Aorta (tissue), 5 donors: ENCODE measurements around the gene WFDC5. TPM values are rescaled to one million over a fixed set of nuclear protein-coding genes. Genes with fewer than 3 reads are reported as not detected.
"Not testable (repeated sequence)": the region's sequence is repeated elsewhere in the genome, so short reads cannot be mapped to it uniquely, and the experiment has no call there.

Experiments
- ATAC-seq: fragments of 200-7000 bp; cut with Tn5 transposase; one replicate; pipeline ENCODE4 v1.9.1; 2022; ENCODE audit warnings: moderate library complexity; ENCODE audit not compliant: low FRiP score
- DNase-seq, 2 donors: peaks; one replicate each; pipeline ENCODE4 v3.0.0-alpha.2; 2020
- H3K27ac ChIP-seq, 2 donors: one replicate each; pipeline ENCODE4 v1.5.1; 2013; ENCODE audit warnings: low read length in 2 of 2, mild to moderate bottlenecking in 2 of 2, moderate library complexity in 2 of 2, control low read depth in 1 of 2, inconsistent platforms in 1 of 2, low read depth in 1 of 2
- H3K27me3 ChIP-seq, 2 donors: one replicate each; pipeline ENCODE4 v1.6.1; 2013; ENCODE audit warnings: control low read depth in 1 of 2, low read length in 1 of 2, mild to moderate bottlenecking in 1 of 2, moderate library complexity in 1 of 2; ENCODE audit not compliant: insufficient read depth in 2 of 2, control insufficient read depth in 1 of 2
- H3K36me3 ChIP-seq, 2 donors: one replicate each; pipeline ENCODE4 v1.6.1; 2013; ENCODE audit warnings: control low read depth in 1 of 2, low read length in 1 of 2, mild to moderate bottlenecking in 1 of 2; ENCODE audit not compliant: insufficient read depth in 2 of 2, control insufficient read depth in 1 of 2
- H3K4me1 ChIP-seq, 2 donors: one replicate each; pipeline ENCODE4 v1.6.1; 2013; ENCODE audit warnings: low read length in 2 of 2, control low read depth in 1 of 2, mild to moderate bottlenecking in 1 of 2, moderate library complexity in 1 of 2; ENCODE audit not compliant: insufficient read depth in 2 of 2, control insufficient read depth in 1 of 2
- H3K4me3 ChIP-seq, 2 donors: one replicate each; pipeline ENCODE4 v1.5.1; 2013; ENCODE audit warnings: low read length in 2 of 2, control low read depth in 1 of 2, mild to moderate bottlenecking in 1 of 2
- H3K9me3 ChIP-seq: one replicate; pipeline ENCODE4 v1.6.1; 2013; ENCODE audit warnings: mild to moderate bottlenecking, low read length; ENCODE audit not compliant: control insufficient read depth
- WGBS, 2 donors: extraction: QIAGEN DNeasy Blood & Tissue Kit; methylation state at CpG; one replicate each; pipeline ENCODE4 v1.1.7; 2013; 5-methylcytosine and 5-hydroxymethylcytosine counted together
- intact Hi-C, 2 donors: fragments of 100-400 bp; cut with DNase I; formaldehyde crosslinking; loops; one replicate each; pipeline versions ENCODE4 v1.14.2 to v1.15.0; 2022
- polyA plus RNA-seq, 2 donors: library from polyadenylated mRNA; stranded (reverse); fragments of 200-250 nt; gene quantifications; one replicate each; pipeline ENCODE4 v1.2.3, GENCODE V29; 2013
- total RNA-seq, 2 donors: library from RNA; stranded (reverse); fragmentation: NEBNext Ultra II Directional; extraction: Animal tissue kit (Norgen Biotek cat#: 25700); gene quantifications; one replicate each; pipeline ENCODE4 v1.2.1, GENCODE V29; 2021
- donor health status: healthy with polysubstance abuse.
- donor health status: Bipolar disorder and iron deficiency.
- donor health status: DM: no; HTN: no; CAD: no.
- donor health status: DM: no; HTN: no; CAD: no.
- donor health status: DM: yes; HTN: yes; CAD: no.

Gene WFDC5
- total and polyA plus RNA-seq, 4 donors: not detected

DNA sequence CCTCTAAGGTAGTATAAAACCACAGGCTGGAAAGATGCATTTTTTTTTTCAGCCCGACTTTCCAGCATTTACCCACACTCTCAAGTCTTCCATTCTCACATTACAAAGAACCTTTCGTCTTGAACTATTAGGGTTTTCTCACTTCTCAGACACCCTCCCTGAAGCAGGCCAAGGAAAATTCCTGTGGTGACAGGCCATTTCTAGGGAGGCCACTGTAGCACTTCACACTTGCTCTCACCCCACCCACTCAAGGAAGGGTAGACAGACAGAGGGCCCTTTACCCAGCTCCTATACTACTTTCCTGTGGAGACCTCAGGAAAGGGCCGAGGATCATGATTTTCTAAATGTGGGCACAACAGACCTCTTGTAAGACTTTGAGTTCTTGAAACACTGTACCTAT lies 41.8 kb downstream of the WFDC5 start:
- Histone ChIP-seq H3K27ac (no peak overlapping the region), H3K4me1 (no peaks in the 10 kb centered on the region), H3K36me3 (peaks cover 9 to 12% of the 10 kb centered on the region in 2 donors), H3K9me3 (no peaks in the 10 kb centered on the region), H3K4me3 (no peak overlapping the region), H3K27me3 (no peaks in the 10 kb centered on the region)
- intact Hi-C loops: no loop called here
- ATAC-seq: no peak
- WGBS, 2 donors: 78 to 87% methylated on average over 3 of the region's 3 CpGs
- DNase-seq: no peak

DNA sequence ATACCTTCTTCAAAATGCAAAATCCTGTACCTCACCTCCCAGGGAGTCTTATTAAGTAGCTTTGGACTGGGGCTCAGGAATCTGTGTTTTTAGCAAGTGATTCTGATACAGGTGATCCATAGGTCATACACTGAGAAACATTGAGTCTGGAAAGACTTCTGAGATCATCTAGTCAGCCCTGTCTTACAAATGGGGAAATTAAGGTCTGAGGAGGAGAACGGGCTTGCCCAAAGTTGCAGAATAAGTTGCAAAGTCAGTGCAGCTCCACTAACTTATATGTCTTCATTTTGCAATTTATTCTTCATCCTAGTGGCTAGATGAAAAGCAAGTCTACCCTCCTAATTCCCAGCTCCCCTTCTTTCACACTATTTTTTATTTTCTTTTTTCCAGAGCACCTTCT lies 42.9 kb downstream of the WFDC5 start:
- no peaks in the 10 kb centered on the region for H3K9me3 ChIP-seq
- peaks cover 9 to 16% of the 10 kb centered on the region in 2 donors for H3K36me3 ChIP-seq
- no peak overlapping the region for H3K4me3 ChIP-seq
- no peak for ATAC-seq
- intact Hi-C loops: no loop called here
- DNase-seq: no peak
- 89 to 93% methylated on average over 1 of the region's 1 CpG for WGBS, 2 donors
- no peak overlapping the region for H3K27ac ChIP-seq
- H3K27me3 ChIP-seq: no peaks in the 10 kb centered on the region
- no peaks in the 10 kb centered on the region for H3K4me1 ChIP-seq

DNA sequence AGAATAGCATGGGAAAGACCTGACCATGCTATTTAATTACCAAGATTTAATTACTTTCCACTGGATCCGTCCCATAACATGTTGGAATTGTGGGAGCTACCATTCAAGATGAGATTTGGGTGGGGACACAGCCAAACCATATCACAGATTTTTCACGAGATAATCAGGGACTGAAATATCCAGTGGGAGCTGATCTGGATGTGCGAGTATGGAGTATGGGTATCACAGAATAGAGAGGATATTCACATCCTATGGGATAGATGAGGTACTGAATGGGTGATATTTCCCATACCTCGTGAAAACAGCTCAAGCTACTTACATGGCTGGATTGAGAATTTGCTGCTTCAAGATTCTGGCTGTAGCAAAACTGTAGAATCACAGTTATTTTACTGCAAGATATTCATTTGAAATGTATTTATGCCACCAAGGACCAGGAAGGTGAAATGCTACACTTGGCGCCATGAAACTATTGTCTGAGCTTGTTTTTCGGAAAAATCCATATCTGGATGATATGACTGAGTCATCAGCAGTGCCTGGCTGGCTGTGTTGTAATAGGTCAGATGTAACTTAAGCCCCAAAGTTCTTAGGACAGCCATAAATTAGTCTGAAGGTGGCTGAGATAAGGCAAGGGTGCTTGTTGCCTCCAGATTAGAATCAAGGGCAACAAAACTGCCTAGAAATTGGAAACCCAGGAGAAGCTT lies 43.9 kb downstream of the WFDC5 start:
- intact Hi-C loops: no loop called here
- Histone ChIP-seq H3K36me3 (peaks cover 9 to 11% of the 10 kb centered on the region in 2 donors), H3K27me3 (no peaks in the 10 kb centered on the region), H3K27ac (no peak overlapping the region), H3K4me1 (no peaks in the 10 kb centered on the region), H3K9me3 (no peaks in the 10 kb centered on the region), H3K4me3 (no peak overlapping the region)
- no peak for DNase-seq
- ATAC-seq: no peak
- 93 to 96% methylated on average over 6 of the region's 6 CpGs for WGBS, 2 donors

- intact Hi-C loops: no loop called here
These were observed 45.7 kb downstream of the WFDC5 start for GRCh38 chr20:45069261-45069660.

GRCh38 chr20:45067558-45067957 lies 47.4 kb downstream of the WFDC5 start:
- H3K27me3 ChIP-seq: no peaks in the 10 kb centered on the region
- H3K4me3 ChIP-seq: no peak overlapping the region
- no peak for DNase-seq
- no peak overlapping the region for H3K27ac ChIP-seq
- peaks cover 0 to 4% of the 10 kb centered on the region in 2 donors for H3K36me3 ChIP-seq
- no peaks in the 10 kb centered on the region for H3K4me1 ChIP-seq
- intact Hi-C loops: no loop called here
- ATAC-seq: no peak
- 79 to 80% methylated on average over 2 of the region's 2 CpGs for WGBS, 2 donors
- no peaks in the 10 kb centered on the region for H3K9me3 ChIP-seq

More at GRCh38 chr20:45069261-45069660, 45.7 kb downstream of the WFDC5 start:
- no peak overlapping the region for H3K4me3 ChIP-seq
- ATAC-seq: no peak
- 95 to 99% methylated on average over 1 of the region's 1 CpG for WGBS, 2 donors
- no peak for DNase-seq
- H3K36me3 ChIP-seq: peaks cover 3 to 4% of the 10 kb centered on the region in 2 donors
- H3K27ac ChIP-seq: no peak overlapping the region
- H3K9me3 ChIP-seq: no peaks in the 10 kb centered on the region
- H3K4me1 ChIP-seq: no peaks in the 10 kb centered on the region
- no peaks in the 10 kb centered on the region for H3K27me3 ChIP-seq

DNA sequence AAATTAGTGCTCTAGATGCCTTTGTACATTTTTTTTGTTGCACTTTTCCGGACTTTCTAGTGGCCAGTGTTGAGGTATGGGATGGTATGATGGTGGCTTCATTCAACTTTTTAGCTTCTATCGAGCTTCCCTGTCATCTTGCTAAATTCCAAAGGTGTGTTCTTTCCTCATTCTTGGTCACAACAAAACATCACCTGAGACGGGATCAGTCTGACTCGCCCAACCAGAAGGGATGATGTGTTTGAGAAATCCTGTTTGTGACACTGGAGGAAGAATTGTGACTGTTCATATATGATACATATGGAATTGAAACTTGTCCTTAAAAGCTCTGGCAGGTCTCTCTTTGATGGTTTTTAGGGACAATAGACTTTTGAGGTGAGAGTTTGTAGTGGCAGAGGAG lies 47.9 kb downstream of the WFDC5 start:
- Histone ChIP-seq H3K36me3 (peaks cover 0 to 4% of the 10 kb centered on the region in 2 donors), H3K4me1 (no peaks in the 10 kb centered on the region), H3K9me3 (no peaks in the 10 kb centered on the region), H3K27me3 (no peaks in the 10 kb centered on the region), H3K27ac (no peak overlapping the region), H3K4me3 (no peak overlapping the region)
- ATAC-seq (no peak), DNase-seq (no peak)
- 98 to 99% methylated on average over 4 of the region's 4 CpGs for WGBS, 2 donors
- intact Hi-C loops: no loop called here

- peaks cover 0 to 4% of the 10 kb centered on the region in 2 donors for H3K36me3 ChIP-seq
- DNase-seq (no peak), ATAC-seq (no peak)
- 92% methylated on average over 7 of the region's 7 CpGs for WGBS, 2 donors
- no peaks in the 10 kb centered on the region for H3K27me3 ChIP-seq
- intact Hi-C loops: no loop called here
- H3K9me3 ChIP-seq: no peaks in the 10 kb centered on the region
- no peaks in the 10 kb centered on the region for H3K4me1 ChIP-seq
- no peak overlapping the region for H3K27ac ChIP-seq
- no peak overlapping the region for H3K4me3 ChIP-seq
These were observed 48.6 kb downstream of the WFDC5 start for GRCh38 chr20:45066372-45066771.

GRCh38 chr20:45064812-45065211 lies 50.2 kb downstream of the WFDC5 start:
- Histone ChIP-seq H3K27me3 (no peaks in the 10 kb centered on the region), H3K4me1 (peaks cover 0 to 2% of the 10 kb centered on the region in 2 donors), H3K4me3 (no peak overlapping the region), H3K9me3 (no peaks in the 10 kb centered on the region), H3K27ac (no peak overlapping the region), H3K36me3 (peaks cover 0 to 4% of the 10 kb centered on the region in 2 donors)
- DNase-seq (no peak), ATAC-seq (no peak)
- intact Hi-C loops: no loop called here

DNA sequence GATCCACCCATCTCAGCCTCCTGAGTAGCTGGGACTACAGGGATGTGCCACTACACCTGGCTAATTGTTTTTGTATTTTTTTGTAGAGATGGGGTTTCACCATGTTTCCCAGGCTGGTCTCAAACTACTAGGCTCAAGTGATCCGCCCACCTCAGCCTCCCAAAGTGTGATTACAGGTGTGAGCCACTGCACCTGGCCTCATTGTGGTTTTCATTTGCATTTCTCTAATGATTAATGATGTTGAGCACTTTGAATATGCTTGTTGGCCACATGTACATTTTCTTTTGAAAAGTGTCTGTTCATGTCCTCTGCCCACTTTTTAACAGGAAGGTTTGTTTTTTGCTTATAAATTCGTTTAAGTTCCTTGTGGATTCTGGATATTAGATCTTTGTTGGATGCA lies 51.9 kb downstream of the WFDC5 start:
- 97% methylated on average over 2 of the region's 2 CpGs for WGBS, 2 donors
- H3K36me3 ChIP-seq, DNase-seq, H3K27ac ChIP-seq, ATAC-seq, intact Hi-C loops, H3K27me3 ChIP-seq, H3K9me3 ChIP-seq, H3K4me1 ChIP-seq, H3K4me3 ChIP-seq: not testable (repeated sequence)
